Measurements from ENCODE around the gene AJM1. TPM values are rescaled to one million over a fixed set of nuclear protein-coding genes. Genes with fewer than 3 reads are reported as not detected.

Gene AJM1
- total and polyA plus RNA-seq, 2 of the 8 experiments (the other 6 are each of a cell fraction or from before 2014, with no cell fraction given) = 0.12 to 0.97 TPM

- WGBS, 2 experiments (ENCODE audit: extremely low coverage in 1 of 2, insufficient coverage in 1 of 2, insufficient read length in 1 of 2, insufficient replicate concordance in 2 of 2, low coverage in 1 of 2, low lambda C conversion rate in 2 of 2, missing lambda C conversion rate in 1 of 2) = 85% methylated on average over 17 of the region's 20 CpGs; no CpG with 5 or more reads in 1 of the 2 experiments
- Histone ChIP-seq H4K20me1 (replicated peaks in 1 of 2; ENCODE audit: control insufficient read depth in 1 of 2, insufficient read depth in 2 of 2, low read length in 2 of 2) (peaks cover 2 to 34% of the 10 kb centered on the region in 2 experiments), H3K18ac (ENCODE audit: extremely low read depth, low read length) (no peak overlapping the region), H3K79me1 (ENCODE audit: low read depth, low read length) (peaks cover 3% of the 10 kb centered on the region), H3K14ac (ENCODE audit: insufficient read length) (no peak overlapping the region), H4K8ac (ENCODE audit: extremely low read depth, insufficient read depth, low read length) (peak overlapping the region; percentile 51; the same call in 1 of the 2 replicates), H4K5ac (ENCODE audit: insufficient read length, low read depth, low read length) (no peak overlapping the region), H3K36me3 (ENCODE audit: control insufficient read depth in 2 of 4, insufficient read depth in 4 of 4, low read length in 3 of 4) (peaks cover 11 to 32% (median 27%) of the 10 kb centered on the region in 4 experiments), H3K23ac (ENCODE audit: insufficient read length) (no peak overlapping the region), H2BK12ac (ENCODE audit: low read depth, low read length) (no peak overlapping the region), H3K9ac (replicated peaks in 1 of 4; ENCODE audit: extremely low read depth in 1 of 4, low read depth in 3 of 4, low read length in 3 of 4) (no peak overlapping the region), H3K27ac (ENCODE audit: low read depth, low read length) (no peak overlapping the region), H2BK20ac (ENCODE audit: low read length) (no peak overlapping the region), H2BK120ac (replicated peaks; ENCODE audit: low read depth, low read length) (no peak overlapping the region), H4K91ac (replicated peaks; ENCODE audit: insufficient read length, low read length) (no peak overlapping the region), H3K27me3 (replicated peaks in 1 of 4; ENCODE audit: control insufficient read depth in 3 of 4, extremely low read depth in 1 of 4, insufficient read depth in 3 of 4, low read length in 3 of 4) (no peaks in the 10 kb centered on the region), H2AK5ac (ENCODE audit: low read depth, low read length) (no peak overlapping the region), H3K9me3 (ENCODE audit: insufficient read depth in 2 of 2, low read depth in 1 of 2, low read length in 1 of 2) (no peaks in the 10 kb centered on the region), H2AFZ (ENCODE audit: low read length) (no peak overlapping the region), H3K4me3 (ENCODE audit: extremely low read depth in 1 of 4, insufficient read depth in 2 of 4, low read depth in 3 of 4, low read length in 4 of 4) (no peak overlapping the region), H3K79me2 (ENCODE audit: control insufficient read depth in 1 of 2, insufficient read depth in 2 of 2, low read length in 2 of 2) (peaks cover 0 to 4% of the 10 kb centered on the region in 2 experiments; a peak in 2 of 4 replicates), H2BK5ac (ENCODE audit: low read depth, low read length) (no peak overlapping the region), H3K23me2 (ENCODE audit: low read depth, low read length) (no peaks in the 10 kb centered on the region), H3K4me1 (replicated peaks in 1 of 4; ENCODE audit: control insufficient read depth in 3 of 4, insufficient read depth in 4 of 4, low read length in 3 of 4) (no peaks in the 10 kb centered on the region; a peak in 1 of 7 replicates), H2BK15ac (ENCODE audit: low read length) (no peak overlapping the region), H3K4ac (replicated peaks; ENCODE audit: insufficient read length, low read depth, low read length) (no peak overlapping the region), H3K4me2 (ENCODE audit: insufficient read depth in 1 of 2, low read depth in 2 of 2, low read length in 2 of 2) (no peak overlapping the region), H3K56ac (replicated peaks; ENCODE audit: insufficient read length, low read depth, low read length) (no peak overlapping the region)
- TF ChIP-seq ATF2 (IDR thresholded peaks at IDR 0.05; ENCODE audit: low read length) (no peak), EGR1 (IDR thresholded peaks at IDR 0.05; ENCODE audit: borderline replicate concordance, low read depth, low read length) (no peak), E2F6 (IDR thresholded peaks at IDR 0.05) (no peak)
- POLR2A ChIA-PET (ENCODE audit: partially characterized antibody) = interaction anchor here (0.9 to 16.2 kb wide), 13 partner anchors 8 to 194 kb away, joined by 3 to 248 read pairs (median 4); partner anchors contain the start of genes AJM1, MAMDC4 and RABL6
- DNase-seq (ENCODE audit: low read depth in 1 of 2, low spot score in 2 of 2) (peak in 1 of 2 experiments; percentile 46), FAIRE-seq (no peak)
- CTCF ChIA-PET (ENCODE audit: partially characterized antibody) = interaction anchor here (0.9 to 1.2 kb wide), 2 partner anchors 99 to 170 kb away, joined by 3 read pairs; no protein-coding TSS in a partner anchor
Observed at GRCh38 chr9:136858844-136859757, 16.8 kb downstream of the AJM1 start.

Measured in H1 (cell line).